NCI-H146 (cell line): Measurements from ENCODE around the gene POLR3B.

Source experiments
- DNase-seq: peaks from one replicate; lab custom pipeline; 2025; lab: John Stamatoyannopoulos, UW

POLR3B gene

GRCh38 chr12:106412563-106412962 is 55.0 kb downstream of the POLR3B start:
- no peak for DNase-seq

- DNase-seq: no peak
These were observed 57.6 kb downstream of the POLR3B start for GRCh38 chr12:106415134-106415533.

DNA sequence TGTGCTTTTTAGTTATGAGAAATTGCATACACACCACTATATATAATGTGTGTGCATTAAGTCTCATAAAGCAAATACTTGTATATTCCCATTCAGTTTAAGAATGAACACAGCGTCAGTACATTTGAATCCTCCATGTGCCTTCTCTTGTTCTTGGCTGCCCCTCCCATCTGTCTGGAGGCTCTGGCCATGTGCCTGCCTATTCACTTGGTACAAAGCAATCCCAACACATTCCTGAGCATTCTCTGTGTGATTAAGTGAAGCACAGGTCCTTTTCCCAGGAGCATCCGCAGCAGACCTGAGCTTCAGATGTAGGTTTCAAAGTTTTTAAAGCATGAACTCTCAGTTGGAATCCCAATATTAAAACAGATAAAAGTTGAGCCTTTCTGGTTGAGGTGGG is 58.7 kb downstream of the POLR3B start:
- DNase-seq: no peak

GRCh38 chr12:106417926-106418910 is 60.7 kb downstream of the POLR3B start:
- no peak for DNase-seq

DNA sequence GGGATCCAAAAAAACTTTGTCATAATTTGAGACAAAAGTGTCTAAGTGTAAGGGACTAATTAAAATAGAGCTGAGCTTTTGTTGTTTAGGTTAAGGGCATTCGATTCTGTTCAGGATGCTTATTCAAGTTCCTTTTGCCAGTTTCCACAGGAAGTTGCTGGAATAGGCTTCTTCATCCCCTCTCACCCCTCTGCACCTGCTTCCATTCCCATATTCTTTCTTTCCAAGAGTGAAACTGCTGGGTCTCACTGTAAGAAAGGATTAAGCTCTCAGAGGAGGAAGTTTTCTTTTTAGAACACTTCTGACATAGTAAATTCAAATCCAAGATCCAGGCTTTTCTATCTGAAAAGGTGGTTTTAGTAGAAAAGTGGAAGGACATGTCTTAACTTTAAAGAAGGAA is 61.4 kb downstream of the POLR3B start:
- DNase-seq: no peak

DNA sequence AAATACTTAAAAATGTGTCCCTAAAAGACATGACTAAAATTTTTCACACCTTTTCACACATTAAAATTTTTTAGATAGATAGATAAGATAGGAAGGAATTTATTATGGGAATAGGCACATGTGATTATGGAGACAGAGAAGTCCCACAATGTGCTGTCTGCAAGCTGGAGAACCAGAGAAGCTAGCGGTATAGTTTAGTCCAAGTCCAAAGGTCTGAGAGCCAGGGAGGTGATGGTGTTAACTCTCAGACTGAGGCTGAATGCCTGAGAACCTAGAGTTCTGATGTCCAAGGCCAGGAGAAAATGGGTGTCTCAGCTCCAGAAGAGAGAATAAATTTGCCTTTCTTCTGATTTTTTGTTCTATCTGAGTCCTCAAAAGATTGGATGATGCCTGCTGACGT is 65.7 kb downstream of the POLR3B start:
- no peak for DNase-seq

DNA sequence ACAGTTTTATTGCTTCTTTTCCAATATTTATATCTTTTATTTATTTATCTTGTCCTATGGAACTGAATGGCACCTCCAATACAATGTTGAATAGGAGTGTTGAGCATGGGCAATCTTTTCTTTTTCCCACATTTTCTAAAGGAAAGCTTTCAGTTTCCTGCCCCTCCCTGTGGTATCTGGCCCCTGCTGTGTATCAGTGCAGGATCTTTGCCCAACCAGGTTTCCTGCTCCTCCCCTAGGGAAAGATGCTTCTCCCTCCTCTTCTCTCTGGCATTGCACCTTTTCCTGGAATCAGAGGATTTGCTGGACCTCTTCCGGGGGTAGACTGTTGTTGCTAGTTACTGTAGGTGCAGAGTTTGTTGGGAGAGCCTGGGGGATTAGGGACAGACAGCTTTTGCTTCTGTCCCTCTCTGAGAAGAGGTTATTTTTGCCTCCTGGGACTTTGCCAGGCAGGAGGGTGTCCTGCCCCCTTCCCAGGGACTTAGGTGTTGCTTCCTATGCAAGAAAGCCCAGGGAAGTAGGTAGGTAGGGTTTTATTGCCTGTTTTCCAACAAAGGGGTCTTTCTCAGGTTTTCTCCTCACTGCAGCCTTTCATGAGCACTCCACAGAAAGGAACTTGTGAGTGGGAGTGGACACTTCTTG is 67.6 kb downstream of the POLR3B start:
- DNase-seq: peak; percentile 11

GRCh38 chr12:106427917-106428316 is 70.4 kb downstream of the POLR3B start:
- DNase-seq: no peak

- DNase-seq: no peak
These were observed 70.8 kb downstream of the POLR3B start for GRCh38 chr12:106428384-106428783.

GRCh38 chr12:106429043-106429552 is 71.5 kb downstream of the POLR3B start:
- DNase-seq: no peak

- DNase-seq: no peak
These were observed 72.1 kb downstream of the POLR3B start for GRCh38 chr12:106429636-106430035.

- no peak for DNase-seq
These were observed 74.4 kb downstream of the POLR3B start for GRCh38 chr12:106431839-106432411.

DNA sequence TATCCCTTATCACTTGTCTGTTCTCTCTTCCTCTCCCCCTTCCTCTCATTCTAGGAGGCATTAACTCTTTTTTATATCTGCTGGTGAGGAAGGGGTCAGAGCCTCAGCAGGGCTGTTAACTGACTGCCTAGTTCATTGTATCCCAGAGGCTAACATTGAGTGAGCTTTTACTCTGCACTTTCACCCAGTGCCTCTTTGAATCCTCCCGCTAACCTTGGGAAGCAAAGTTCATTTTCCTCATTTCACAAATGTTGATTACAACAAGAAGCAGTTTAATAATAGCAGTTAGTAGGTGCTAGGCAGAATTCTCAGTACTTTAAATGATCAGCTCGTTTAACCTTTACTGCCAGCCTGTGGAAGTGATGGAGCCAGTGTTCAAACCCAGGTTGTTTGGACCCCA is 75.5 kb downstream of the POLR3B start:
- DNase-seq: no peak

DNA sequence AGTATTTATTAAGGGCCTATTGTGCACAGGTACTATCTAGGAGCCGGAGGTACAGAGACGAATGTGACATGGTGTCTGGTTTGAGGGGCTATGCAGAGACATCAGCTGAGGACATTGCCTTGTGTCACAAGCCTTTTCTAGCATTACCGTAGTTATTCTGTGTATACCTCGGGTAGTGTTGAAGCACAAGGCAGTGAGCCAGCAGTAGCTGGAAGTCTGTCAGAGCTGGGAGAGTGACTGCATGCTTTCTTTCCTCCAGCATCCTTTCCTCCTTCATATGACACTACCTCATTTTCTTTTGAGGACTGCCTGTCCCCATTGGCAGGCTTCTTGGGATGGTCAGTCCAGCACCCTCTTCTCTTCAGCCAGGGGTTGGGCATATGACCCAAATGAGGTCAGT is 77.0 kb downstream of the POLR3B start:
- DNase-seq: no peak

- no peak for DNase-seq
These were observed 78.6 kb downstream of the POLR3B start for GRCh38 chr12:106436164-106436563.

GRCh38 chr12:106442575-106442974 is 85.0 kb downstream of the POLR3B start:
- no peak for DNase-seq

DNA sequence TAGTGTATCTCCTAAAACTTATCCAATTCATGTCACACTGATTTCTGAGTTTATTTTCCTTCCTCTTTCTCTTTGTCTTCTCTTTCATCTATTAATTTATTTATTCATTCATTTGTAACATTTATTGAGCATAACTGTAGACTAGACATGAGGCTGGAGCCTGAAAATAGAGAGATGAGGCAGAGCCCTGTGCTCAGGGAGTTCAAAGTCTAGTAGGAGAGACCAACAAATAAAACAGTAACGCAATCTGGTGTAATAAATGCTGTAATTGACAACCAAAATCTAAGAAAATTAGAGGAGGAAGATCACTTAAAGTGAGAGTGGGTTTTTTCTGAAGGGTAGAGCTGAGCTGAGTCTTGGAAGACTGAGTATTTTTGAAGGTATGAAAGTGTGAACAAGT is 87.5 kb downstream of the POLR3B start:
- no peak for DNase-seq

- peak; percentile 80 for DNase-seq
These were observed 88.4 kb downstream of the POLR3B start for GRCh38 chr12:106445959-106446358.

- peak; percentile 95 for DNase-seq
These were observed 89.0 kb downstream of the POLR3B start for GRCh38 chr12:106446419-106447092.

- peak; percentile 67 for DNase-seq
These were observed 94.8 kb downstream of the POLR3B start for GRCh38 chr12:106452309-106452708.

DNA sequence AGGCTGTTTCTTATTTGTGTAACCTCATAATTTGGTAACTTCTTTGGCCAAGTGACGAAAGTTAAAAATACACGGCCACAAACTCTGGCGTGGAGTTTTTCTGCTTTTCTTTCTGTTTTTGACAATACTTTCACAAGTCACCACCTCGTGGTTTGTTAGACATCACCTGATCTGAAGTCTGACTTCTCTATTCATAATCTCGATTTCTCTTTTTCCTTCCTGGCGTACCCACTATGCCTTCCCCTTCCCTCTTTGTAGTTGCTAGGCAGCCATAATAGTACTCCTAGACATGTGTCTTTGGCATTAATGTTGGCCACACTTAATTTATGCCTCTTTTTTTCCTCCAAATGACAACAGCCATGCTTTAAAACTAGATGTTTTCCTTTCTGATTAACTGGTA is 97.6 kb downstream of the POLR3B start:
- DNase-seq: no peak

DNA sequence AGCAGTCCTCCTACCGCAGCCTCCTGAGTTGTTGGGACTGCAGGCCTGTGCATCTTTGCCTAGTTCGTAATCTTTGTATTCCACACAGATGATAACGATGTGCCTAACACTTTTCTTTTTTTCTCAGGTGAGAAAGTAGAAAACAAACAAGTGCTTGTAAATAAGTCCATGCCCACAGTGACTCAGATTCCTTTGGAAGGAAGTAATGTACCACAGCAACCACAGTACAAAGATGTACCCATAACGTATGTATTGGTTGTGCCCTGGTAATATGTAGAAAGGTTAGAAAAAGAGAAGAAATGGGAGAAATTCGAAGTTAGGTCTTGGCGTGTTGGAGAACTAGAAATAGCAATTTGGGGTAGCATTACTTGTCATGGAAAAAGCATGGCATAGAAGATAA is 101.6 kb downstream of the POLR3B start:
- no peak for DNase-seq
